Right lobe of liver (tissue), 6 donors: Measurements from ENCODE around the gene PROM2. TPM values are rescaled to one million over a fixed set of nuclear protein-coding genes. Genes with fewer than 3 reads are reported as not detected.
"Not testable (repeated sequence)": the region's sequence is repeated elsewhere in the genome, so short reads cannot be mapped to it uniquely, and the experiment has no call there.

Experiments used
- ATAC-seq, 4 donors: fragments of 200-7000 bp; cut with Tn5 transposase; one replicate each; pipeline ENCODE4 v1.9.1; 2020; ENCODE audit warnings: mild to moderate bottlenecking in 4 of 4, moderate library complexity in 4 of 4
- DNase-seq, 3 donors: peaks; one replicate each; pipeline ENCODE4 v3.0.0-alpha.2; 2020
- H3K27ac ChIP-seq, 3 donors: fragments of 200-600 bp; one replicate each; pipeline ENCODE4 v1.8.0; 2022
- H3K27me3 ChIP-seq, 2 donors: fragments of 200-600 bp; one replicate each; pipeline ENCODE4 v1.8.0; 2022
- H3K36me3 ChIP-seq, 4 donors: fragments of 200-600 bp; sonication (generic) in 1 of 4; one replicate each; pipeline versions ENCODE4 v1.5.1 to v1.8.0; 2017 to 2022; ENCODE audit warnings: control low read depth in 1 of 4
- H3K4me1 ChIP-seq, 4 donors: fragments of 200-600 bp; sonication (generic) in 1 of 4; one replicate each; pipeline versions ENCODE4 v1.5.1 to v1.8.0; 2017 to 2022; ENCODE audit warnings: control low read depth in 1 of 4
- H3K4me3 ChIP-seq, 3 donors: fragments of 200-600 bp; one replicate each; pipeline ENCODE4 v1.8.0; 2022
- H3K9me3 ChIP-seq, 4 donors: fragments of 200-600 bp; sonication (generic) in 1 of 4; one replicate each; pipeline versions ENCODE4 v1.5.1 to v1.8.0; 2017 to 2022; ENCODE audit warnings: control low read depth in 1 of 4
- CTCF ChIP-seq, 4 donors: fragments of 200-600 bp in 3 of 4; fragments of 450-650 bp in 1 of 4; IDR thresholded peaks; one replicate each; pipeline versions ENCODE4 v1.5.1 to v1.8.0; 2016 to 2022; ENCODE audit warnings: antibody characterized with exemption in 4 of 4, mild to moderate bottlenecking in 2 of 4
- POLR2A ChIP-seq: fragments of 450-650 bp; IDR thresholded peaks from one replicate; pipeline ENCODE4 v1.6.1; 2017; ENCODE audit warnings: antibody characterized with exemption, mild to moderate bottlenecking
- WGBS: methylation state at CpG from one replicate; pipeline ENCODE4 v1.1.6; 2018; ENCODE audit warnings: low coverage, low lambda C conversion rate; ENCODE audit not compliant: insufficient coverage; ENCODE audit errors: missing lambda C conversion rate; 5-methylcytosine and 5-hydroxymethylcytosine counted together
- intact Hi-C, 2 donors: fragments of 100-400 bp; cut with DNase I; formaldehyde crosslinking; loops; one replicate each; pipeline versions ENCODE4 v1.11.2 to v1.14.1; 2022
- total RNA-seq, 6 experiments: library from RNA; depleted of rRNA in 2 of 6; stranded (reverse); fragments of >200 nt in 2 of 6; fragmentation: NEBNext Ultra II Directional in 3 of 6; extraction: Animal tissue kit (Norgen Biotek cat#: 25700) in 3 of 6; gene quantifications; one replicate each; pipeline versions ENCODE4 v1.1.0 to v1.2.4, GENCODE V29; 2016 to 2023
- donor health status: DM: no; HTN: yes; CAD: no.
- donor health status: DM: no; HTN: no; CAD: no.
- donor health status: DM: no; HTN: no; CAD: no.
- donor health status: DM: no; HTN: yes; CAD: no.
- donor health status: DM: no; HTN: yes; CAD: no.

PROM2 gene
- total RNA-seq, 6 experiments from 2014 or later, result 0.06 to 0.64 (median 0.43) TPM

GRCh38 chr2:95234286-95234785 is 39.9 kb upstream of the PROM2 start:
- TF ChIP-seq CTCF (IDR thresholded peaks at IDR 0.05) (no peak), POLR2A (no peak)
- no peak overlapping the region for H3K27ac ChIP-seq
- H3K4me3 ChIP-seq, result no peak overlapping the region
- ATAC-seq (no peak), DNase-seq (no peak)
- intact Hi-C loops, result loop anchor here (5.0 kb wide), 2 partner anchors 78 to 83 kb away; no protein-coding TSS in a partner anchor
- H3K4me1 ChIP-seq, result no peaks in the 10 kb centered on the region
- no peaks in the 10 kb centered on the region for H3K36me3 ChIP-seq
- WGBS, result 80% methylated on average over 4 of the region's 5 CpGs
- H3K9me3 ChIP-seq, result no peaks in the 10 kb centered on the region
- H3K27me3 ChIP-seq, result no peaks in the 10 kb centered on the region

- Histone ChIP-seq H3K9me3 (no peaks in the 10 kb centered on the region), H3K4me3 (no peak overlapping the region), H3K27me3 (no peaks in the 10 kb centered on the region), H3K36me3 (no peaks in the 10 kb centered on the region), H3K27ac (no peak overlapping the region), H3K4me1 (no peaks in the 10 kb centered on the region)
- DNase-seq, result no peak
- intact Hi-C loops, result loop anchor here (5.0 kb wide), 2 partner anchors 77 to 82 kb away; no protein-coding TSS in a partner anchor
- no peak for ATAC-seq
- no peak for TF ChIP-seq CTCF (IDR thresholded peaks at IDR 0.05)
- TF ChIP-seq POLR2A, result no peak
- 100% methylated on average over 2 of the region's 3 CpGs for WGBS
These were observed 39.4 kb upstream of the PROM2 start for GRCh38 chr2:95234816-95235215.

GRCh38 chr2:95238131-95238530 is 36.1 kb upstream of the PROM2 start:
- H3K27me3 ChIP-seq, result no peaks in the 10 kb centered on the region
- ATAC-seq, result no peak
- H3K4me3 ChIP-seq, result no peak overlapping the region
- no peak for DNase-seq
- H3K9me3 ChIP-seq, result peaks cover 0 to 6% (median 0%) of the 10 kb centered on the region in 4 donors
- no peaks in the 10 kb centered on the region for H3K36me3 ChIP-seq
- H3K4me1 ChIP-seq, result no peaks in the 10 kb centered on the region
- no peak overlapping the region for H3K27ac ChIP-seq
- intact Hi-C loops, result no loop called here
- TF ChIP-seq POLR2A (no peak), CTCF (IDR thresholded peaks at IDR 0.05) (no peak)

GRCh38 chr2:95240091-95240490 is 34.2 kb upstream of the PROM2 start:
- ATAC-seq (no peak), DNase-seq (no peak)
- H3K36me3 ChIP-seq, result no peaks in the 10 kb centered on the region
- TF ChIP-seq POLR2A (no peak), CTCF (IDR thresholded peaks at IDR 0.05) (no peak)
- H3K4me3 ChIP-seq, result no peak overlapping the region
- H3K9me3 ChIP-seq, result peaks cover 0 to 6% (median 0%) of the 10 kb centered on the region in 4 donors
- no peaks in the 10 kb centered on the region for H3K27me3 ChIP-seq
- intact Hi-C loops, result no loop called here
- no peak overlapping the region for H3K27ac ChIP-seq
- no peaks in the 10 kb centered on the region for H3K4me1 ChIP-seq
- WGBS, result 82% methylated on average over 3 of the region's 5 CpGs

- peaks cover 0 to 6% (median 0%) of the 10 kb centered on the region in 4 donors for H3K9me3 ChIP-seq
- DNase-seq (no peak), ATAC-seq (no peak)
- TF ChIP-seq POLR2A, result no peak
- TF ChIP-seq CTCF (IDR thresholded peaks at IDR 0.05), result no peak
- no peak overlapping the region for H3K4me3 ChIP-seq
- H3K4me1 ChIP-seq, result no peaks in the 10 kb centered on the region
- WGBS, result no CpG with 5 or more reads among the region's 5 CpGs
- intact Hi-C loops, result no loop called here
- no peaks in the 10 kb centered on the region for H3K27me3 ChIP-seq
- no peak overlapping the region for H3K27ac ChIP-seq
- H3K36me3 ChIP-seq, result no peaks in the 10 kb centered on the region
These were observed 33.7 kb upstream of the PROM2 start for GRCh38 chr2:95240556-95240955.

GRCh38 chr2:95242084-95242483 is 32.2 kb upstream of the PROM2 start:
- H3K27me3 ChIP-seq, H3K9me3 ChIP-seq, H3K27ac ChIP-seq, H3K4me1 ChIP-seq, H3K4me3 ChIP-seq, ATAC-seq, intact Hi-C loops, DNase-seq, H3K36me3 ChIP-seq: not testable (repeated sequence)
- 100% methylated on average over 1 of the region's 1 CpG for WGBS
